IMR-90 (cell line): ENCODE data around the gene OR7A17. TPM values are rescaled to one million over a fixed set of nuclear protein-coding genes. Genes with fewer than 3 reads are reported as not detected.

Source experiments
- ATAC-seq: fragments of 200-7000 bp; cut with Tn5 transposase; 2 replicates; pipeline ENCODE4 v1.9.1; 2020; ENCODE audit warnings: low read depth, mild to moderate bottlenecking, moderate library complexity
- BruUV-seq: library from RNA; stranded (reverse); fragments of 400-500 nt; replicated peaks from 2 replicates; lab custom pipeline; 2021; lab: Mats Ljungman, UMichigan
- CTCF ChIA-PET: fragments of 300-600 bp; formaldehyde crosslinking; extraction: SDS; loops from one replicate; lab custom pipeline; 2021; ENCODE audit warnings: antibody characterized with exemption; lab: Yijun Ruan, JAX
- POLR2A ChIA-PET: fragments of 300-600 bp; sonication (Branson Sonifier 250); formaldehyde crosslinking; loops from one replicate; lab custom pipeline; 2022; ENCODE audit warnings: antibody characterized with exemption; ENCODE audit not compliant: unreplicated experiment; lab: Charles Lee
- DNase-seq: peaks from one replicate; pipeline ENCODE4 v3.0.0; 2013
- H2AFZ ChIP-seq: replicated peaks from 2 replicates; pipeline ENCODE3; 2013; ENCODE audit warnings: low read length, mild to moderate bottlenecking; ENCODE audit not compliant: poor library complexity
- H2AK5ac ChIP-seq: 2 replicates; pipeline ENCODE4 v1.6.1; 2013; ENCODE audit warnings: low read depth, low read length, inconsistent platforms
- H2AK9ac ChIP-seq: replicated peaks from 2 replicates; pipeline ENCODE3; 2013; ENCODE audit warnings: mild to moderate bottlenecking, low read depth, low read length, moderate library complexity; ENCODE audit not compliant: poor library complexity
- H2BK120ac ChIP-seq: 2 replicates; pipeline ENCODE4 v1.6.1; 2013; ENCODE audit warnings: low read depth, low read length, inconsistent platforms
- H2BK15ac ChIP-seq: 3 replicates; pipeline ENCODE4 v1.6.1; 2013; ENCODE audit warnings: low read depth, low read length, inconsistent platforms
- H2BK20ac ChIP-seq: 2 replicates; pipeline ENCODE4 v1.6.1; 2013; ENCODE audit warnings: low read depth, mild to moderate bottlenecking, inconsistent platforms, low read length, moderate library complexity
- H2BK5ac ChIP-seq: 2 replicates; pipeline ENCODE4 v1.6.1; 2013; ENCODE audit warnings: mild to moderate bottlenecking, low read depth, low read length, inconsistent platforms; ENCODE audit not compliant: poor library complexity, severe bottlenecking
- H3K14ac ChIP-seq: replicated peaks from 2 replicates; pipeline ENCODE4 v1.6.1; 2013; ENCODE audit warnings: low read depth, low read length, inconsistent platforms
- H3K18ac ChIP-seq: 2 replicates; pipeline ENCODE4 v1.6.1; 2013; ENCODE audit warnings: low read depth, low read length, control low read depth
- H3K23ac ChIP-seq: 2 replicates; pipeline ENCODE4 v1.6.1; 2013; ENCODE audit warnings: low read depth, low read length, inconsistent platforms
- H3K27ac ChIP-seq: 2 replicates; pipeline ENCODE4 v1.5.1; 2013; ENCODE audit warnings: mild to moderate bottlenecking, control low read depth, low read length; ENCODE audit not compliant: insufficient read depth
- H3K27me3 ChIP-seq: 2 replicates; pipeline ENCODE4 v1.6.1; 2013; ENCODE audit warnings: low read length; ENCODE audit not compliant: control insufficient read depth, insufficient read depth
- H3K36me3 ChIP-seq: 2 replicates; pipeline ENCODE4 v1.6.1; 2013; ENCODE audit warnings: low read length, mixed read lengths; ENCODE audit not compliant: control insufficient read depth, insufficient read depth
- H3K4ac ChIP-seq: 2 replicates; pipeline ENCODE4 v1.6.1; 2013; ENCODE audit warnings: low read depth, low read length, inconsistent platforms
- H3K4me1 ChIP-seq: 2 replicates; pipeline ENCODE4 v1.6.1; 2013; ENCODE audit warnings: low read length, mixed read lengths; ENCODE audit not compliant: control insufficient read depth, insufficient read depth
- H3K4me2 ChIP-seq: 2 replicates; pipeline ENCODE4 v1.6.1; 2013; ENCODE audit warnings: low read depth, mild to moderate bottlenecking, control low read depth, low read length, moderate library complexity
- H3K4me3 ChIP-seq: 2 replicates; pipeline ENCODE4 v1.5.1; 2013; ENCODE audit warnings: low read depth, mild to moderate bottlenecking, control low read depth, low read length, moderate library complexity; ENCODE audit not compliant: insufficient read depth
- H3K56ac ChIP-seq: 2 replicates; pipeline ENCODE4 v1.6.1; 2013; ENCODE audit warnings: low read length, inconsistent platforms; ENCODE audit not compliant: insufficient read depth; ENCODE audit errors: extremely low read depth
- H3K79me1 ChIP-seq, 2 experiments: 2 replicates each; pipeline ENCODE4 v1.6.1; 2013; ENCODE audit warnings: low read length in 2 of 2, inconsistent platforms in 1 of 2, low read depth in 1 of 2
- H3K9ac ChIP-seq: 2 replicates; pipeline ENCODE4 v1.6.1; 2013; ENCODE audit warnings: low read depth, low read length, control low read depth
- H3K9me1 ChIP-seq: 2 replicates; pipeline ENCODE4 v1.6.1; 2013; ENCODE audit warnings: low read length, inconsistent platforms; ENCODE audit not compliant: insufficient read depth
- H3K9me3 ChIP-seq: 2 replicates; pipeline ENCODE4 v1.6.1; 2013; ENCODE audit warnings: low read length; ENCODE audit not compliant: control insufficient read depth, insufficient read depth
- H4K20me1 ChIP-seq: 2 replicates; pipeline ENCODE4 v1.6.1; 2013; ENCODE audit warnings: low read length, inconsistent platforms; ENCODE audit not compliant: insufficient read depth
- H4K5ac ChIP-seq: 2 replicates; pipeline ENCODE4 v1.6.1; 2013; ENCODE audit warnings: mild to moderate bottlenecking, low read depth, low read length, control low read depth
- H4K8ac ChIP-seq, 2 experiments: 2 replicates each; pipeline ENCODE4 v1.6.1; 2013; ENCODE audit warnings: low read depth in 2 of 2, low read length in 2 of 2, control low read depth in 1 of 2, inconsistent platforms in 1 of 2
- H4K91ac ChIP-seq: 2 replicates; pipeline ENCODE4 v1.6.1; 2013; ENCODE audit warnings: low read depth, low read length, inconsistent platforms; ENCODE audit not compliant: insufficient read depth
- BHLHE40 ChIP-seq: fragments of 150-350 bp; IDR thresholded peaks from 2 replicates; pipeline ENCODE4 v1.6.1; 2016; ENCODE audit warnings: mild to moderate bottlenecking, low read depth, low read length
- MXI1 ChIP-seq: IDR thresholded peaks from 2 replicates; pipeline ENCODE4 v1.6.1; 2012; ENCODE audit warnings: low read depth, mild to moderate bottlenecking, low read length, moderate library complexity, borderline replicate concordance
- RFX5 ChIP-seq: IDR thresholded peaks from 2 replicates; pipeline ENCODE4 v1.8.0; 2012; ENCODE audit warnings: low read depth, mild to moderate bottlenecking, low read length, moderate library complexity
- SMC3 ChIP-seq: fragments of 150-350 bp; IDR thresholded peaks from 2 replicates; pipeline ENCODE4 v1.6.1; 2016; ENCODE audit warnings: low read depth, mild to moderate bottlenecking, antibody characterized with exemption, low read length, moderate library complexity
- WGBS, 2 experiments: methylation state at CpG; one replicate each; pipeline versions ENCODE4 v1.1.5 to v1.1.7; 2013; ENCODE audit warnings: missing lambda C conversion rate in 2 of 2; ENCODE audit not compliant: insufficient read length in 1 of 2; ENCODE audit errors: extremely low coverage in 2 of 2; 5-methylcytosine and 5-hydroxymethylcytosine counted together
- dilution Hi-C: fragments of 300-500 bp; cut with HindIII; formaldehyde crosslinking; loops from one replicate; pipeline ENCODE4 v1.14.3; 2018; ENCODE audit warnings: low sequenced_read_pairs; ENCODE audit not compliant: unreplicated experiment
- in situ Hi-C: fragments of 300-500 bp; cut with MboI; formaldehyde crosslinking; loops from 3 replicates; pipeline ENCODE4 v1.14.3; 2019; ENCODE audit warnings: low sequenced_read_pairs, inconsistent platforms, mixed read lengths
- intact Hi-C: fragments of 100-400 bp; cut with micrococcal nuclease; formaldehyde crosslinking; loops from 2 replicates; pipeline ENCODE4 v1.10.0; 2022
- polyA plus RNA-seq, 3 experiments: library from polyadenylated mRNA; depleted of rRNA; stranded (reverse); fragments of >200 nt; gene quantifications; 2 replicates each; pipeline ENCODE4 v1.2.3, GENCODE V29; 2012; ENCODE audit warnings: low replicate concordance in 1 of 3
- total RNA-seq: library from RNA; depleted of rRNA; stranded (reverse); fragments of >200 nt; gene quantifications from 2 replicates; pipeline ENCODE4 v1.2.3, GENCODE V29; 2012

Gene OR7A17
- total and polyA plus RNA-seq, 2 of the 4 experiments (the other 2 are of a cell fraction) = not detected

- H3K56ac ChIP-seq = no peak within 1 kb of the TSS
- no peaks in the 10 kb centered on the region for H3K36me3 ChIP-seq
- H4K5ac ChIP-seq = no peak within 1 kb of the TSS
- H3K27ac ChIP-seq = no peak within 1 kb of the TSS
- H4K91ac ChIP-seq = no peak within 1 kb of the TSS
- no peak within 1 kb of the TSS for H2AK5ac ChIP-seq
- ATAC-seq (no peak), DNase-seq (no peak)
- no peak for TF ChIP-seq SMC3
- no peak for TF ChIP-seq MXI1
- TF ChIP-seq RFX5 = no peak
- TF ChIP-seq BHLHE40 = no peak
- H2BK15ac ChIP-seq = no peak within 1 kb of the TSS
- no peak within 1 kb of the TSS for H2AK9ac ChIP-seq
- H3K23ac ChIP-seq = no peak within 1 kb of the TSS
- WGBS, 2 experiments = no CpG with 5 or more reads among the region's 5 CpGs
- ChIA-PET CTCF (no interaction called here), POLR2A (no interaction called here)
- no peaks in the 10 kb centered on the region for H3K4me1 ChIP-seq
- H3K79me1 ChIP-seq = no peaks in the 10 kb centered on the region
- no peak within 1 kb of the TSS for H4K8ac ChIP-seq
- H3K4ac ChIP-seq = no peak within 1 kb of the TSS
- no peak within 1 kb of the TSS for H3K4me2 ChIP-seq
- no peak within 1 kb of the TSS for H2BK20ac ChIP-seq
- H3K9me1 ChIP-seq = no peaks in the 10 kb centered on the region
- intact Hi-C loops = no loop called here
- H2BK5ac ChIP-seq = no peak within 1 kb of the TSS
- H4K20me1 ChIP-seq = no peaks in the 10 kb centered on the region
- in situ Hi-C loops = no loop called here
- no TSS peak for BruUV-seq
- dilution Hi-C loops = no loop called here
- no peak within 1 kb of the TSS for H2BK120ac ChIP-seq
- H3K14ac ChIP-seq = no peak within 1 kb of the TSS
- H2AFZ ChIP-seq = no peak within 1 kb of the TSS
- no peak within 1 kb of the TSS for H3K9ac ChIP-seq
- H3K18ac ChIP-seq = no peak within 1 kb of the TSS
- peaks cover 4% of the 10 kb centered on the region; the same call in 1 of the 2 replicates for H3K9me3 ChIP-seq
- no peak within 1 kb of the TSS for H3K4me3 ChIP-seq
- no peaks in the 10 kb centered on the region for H3K27me3 ChIP-seq
Measured at GRCh38 chr19:14848822-14849221, 37.1 kb downstream of the OR7A17 start, which contains the start of gene OR7A10. OR7A10 (minus strand) TSS chr19:14848922; CDS start chr19:14841877, 7,045 bp downstream.
